Esophagus squamous epithelium (tissue), 4 donors: Measurements from ENCODE around the gene USP35.
"Not testable (repeated sequence)": the region's sequence is repeated elsewhere in the genome, so short reads cannot be mapped to it uniquely, and the experiment has no call there.

Experiments
- CTCF ChIP-seq, 6 experiments: fragments of 450-650 bp in 4 of 6; fragments of 200-600 bp in 2 of 6; sonication (generic) in 2 of 6; IDR thresholded peaks; one replicate each; pipeline ENCODE4 v1.5.1; 2016 to 2019; ENCODE audit warnings: antibody characterized with exemption in 6 of 6, mild to moderate bottlenecking in 4 of 6, moderate library complexity in 4 of 6
- POLR2A ChIP-seq, 4 donors: fragments of 450-650 bp; IDR thresholded peaks; one replicate each; pipeline ENCODE4 v1.6.1; 2017; ENCODE audit warnings: antibody characterized with exemption in 4 of 4, mild to moderate bottlenecking in 4 of 4, moderate library complexity in 3 of 4

GRCh38 chr11:78175862-78176261 is 12.9 kb upstream of the USP35 start:
- TF ChIP-seq CTCF, POLR2A (IDR thresholded peaks at IDR 0.05): not testable (repeated sequence)
